Activated CD4-positive, CD25-positive, alpha-beta regulatory T cell treated with anti-CD3 and anti-CD28 coated beads, Interleukin-2, amount 50 U/mL, for 16 hours (primary cell): ENCODE measurements around the gene BRSK2.

Source experiments
- DNase-seq: peaks from one replicate; pipeline ENCODE4 v3.0.0-alpha.2; 2020; ENCODE audit warnings: low read depth, low spot score

The BRSK2 gene

DNA sequence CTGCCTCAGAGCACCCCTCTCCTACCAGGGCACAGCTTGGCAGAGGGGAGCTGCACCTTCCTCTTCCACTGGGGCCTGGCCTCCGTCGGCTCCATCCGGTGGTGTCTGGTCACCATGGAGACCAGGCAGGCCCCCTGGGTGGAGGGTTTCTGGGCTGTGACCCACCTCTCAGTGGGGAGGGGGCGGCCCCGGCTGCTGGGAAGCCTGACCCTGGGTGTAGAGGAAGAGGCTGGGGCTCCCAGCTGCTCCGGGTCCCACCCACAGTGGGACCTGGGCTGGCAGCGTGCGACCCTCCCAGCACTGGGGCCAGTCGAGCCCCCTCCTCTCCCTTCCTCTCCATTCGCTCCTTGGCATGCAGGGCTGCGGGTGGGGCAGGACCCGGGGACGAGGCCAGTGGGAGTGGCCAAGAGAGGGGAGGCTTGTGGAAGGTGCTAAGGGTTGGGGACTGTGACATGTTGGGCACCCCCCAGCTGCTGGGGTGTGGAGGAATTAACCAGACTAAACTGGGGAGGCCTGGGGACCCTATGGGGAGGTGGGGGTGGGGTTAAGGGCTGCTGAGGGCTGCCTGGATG lies 46.8 kb downstream of the BRSK2 start:
- no peak for DNase-seq

- DNase-seq, result no peak
These were observed 47.8 kb downstream of the BRSK2 start for GRCh38 chr11:1437500-1437899.

- DNase-seq, result no peak
These were observed 48.7 kb downstream of the BRSK2 start for GRCh38 chr11:1438261-1438966.

- DNase-seq, result no peak
These were observed 49.2 kb downstream of the BRSK2 start for GRCh38 chr11:1438967-1439330.

GRCh38 chr11:1439341-1439740 lies 49.6 kb downstream of the BRSK2 start:
- no peak for DNase-seq

- DNase-seq, result no peak
These were observed 50.3 kb downstream of the BRSK2 start for GRCh38 chr11:1440066-1440465.

DNA sequence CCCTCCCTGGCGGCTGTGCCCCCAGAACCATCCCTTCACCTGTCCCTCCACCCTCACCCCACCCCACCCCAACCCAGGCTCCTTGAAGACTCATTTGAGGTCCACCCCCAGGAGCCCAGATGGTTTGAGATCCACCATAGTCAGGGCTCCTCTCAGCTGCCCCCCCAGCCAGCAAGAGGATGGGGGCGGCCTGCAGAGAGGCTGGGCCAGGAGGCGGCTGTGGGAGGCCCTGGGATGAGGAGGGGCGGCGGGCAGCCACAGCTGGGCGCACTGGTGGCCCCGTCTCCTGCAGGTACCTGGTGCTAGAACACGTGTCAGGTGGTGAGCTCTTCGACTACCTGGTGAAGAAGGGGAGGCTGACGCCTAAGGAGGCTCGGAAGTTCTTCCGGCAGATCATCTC lies 50.8 kb downstream of the BRSK2 start:
- DNase-seq, result no peak

DNA sequence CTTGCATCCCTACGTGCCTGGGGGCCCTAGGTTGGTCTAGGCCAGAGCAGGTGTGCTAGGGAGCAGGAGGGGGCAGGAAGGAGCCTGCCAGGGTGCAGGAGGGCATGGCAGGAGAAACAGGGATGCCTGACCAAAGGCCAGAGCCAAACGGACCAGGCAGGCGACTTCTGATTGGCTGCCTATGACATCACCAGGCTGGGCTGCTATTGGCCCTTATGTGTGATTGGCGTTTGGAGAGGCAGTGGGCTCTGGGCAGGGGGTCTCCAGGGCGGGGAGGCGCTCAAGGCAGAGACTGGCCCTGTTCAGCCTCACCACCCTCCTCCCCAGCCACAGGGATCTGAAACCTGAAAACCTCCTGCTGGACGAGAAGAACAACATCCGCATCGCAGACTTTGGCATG lies 52.4 kb downstream of the BRSK2 start:
- no peak for DNase-seq

DNA sequence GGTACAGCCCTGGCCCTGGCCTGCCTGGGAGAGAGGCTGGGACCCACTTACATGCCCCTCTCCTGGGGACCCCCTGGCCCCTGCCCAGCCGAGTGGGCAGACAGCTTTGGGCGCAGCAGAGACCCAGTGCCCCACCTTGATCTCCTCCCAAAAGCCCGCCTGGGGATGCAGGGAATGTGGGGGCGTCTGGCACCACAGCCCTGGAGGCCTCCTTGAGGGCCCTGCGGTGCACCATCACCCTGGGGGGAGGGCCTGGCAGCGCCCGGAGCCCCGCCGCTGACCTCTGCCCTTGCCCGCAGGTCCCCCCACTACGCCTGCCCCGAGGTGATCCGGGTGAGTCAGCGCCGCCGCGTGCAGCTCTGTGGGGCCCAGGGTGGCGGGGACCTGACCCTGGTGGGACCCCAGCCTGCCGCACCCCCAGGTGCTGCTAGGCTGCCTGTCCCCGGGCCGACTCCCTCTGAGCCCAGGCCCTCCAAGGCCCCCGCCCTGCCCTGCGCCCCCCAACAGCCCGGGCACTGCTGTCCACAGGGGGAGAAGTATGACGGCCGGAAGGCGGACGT lies 53.2 kb downstream of the BRSK2 start:
- DNase-seq, result no peak

DNA sequence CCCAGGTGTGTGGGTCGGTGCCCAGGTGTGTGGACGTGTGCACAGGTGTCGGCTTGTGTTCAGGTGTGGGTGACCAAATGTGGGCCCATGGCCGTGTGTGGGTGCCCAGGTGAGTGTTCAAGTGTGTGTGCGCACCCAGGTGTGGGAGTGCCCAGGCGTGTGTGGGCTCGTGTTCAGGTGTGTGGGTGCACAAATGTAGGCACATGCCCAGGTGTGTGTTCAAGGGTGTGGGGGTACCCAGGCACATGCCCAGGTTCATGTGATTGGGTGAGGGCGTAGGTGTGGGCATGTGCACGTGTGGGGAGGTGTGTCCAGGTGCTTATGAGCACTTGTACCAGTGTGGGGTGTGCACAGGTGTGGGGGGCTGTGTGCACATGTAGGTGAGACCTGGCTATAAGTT lies 54.0 kb downstream of the BRSK2 start:
- DNase-seq, result no peak

DNA sequence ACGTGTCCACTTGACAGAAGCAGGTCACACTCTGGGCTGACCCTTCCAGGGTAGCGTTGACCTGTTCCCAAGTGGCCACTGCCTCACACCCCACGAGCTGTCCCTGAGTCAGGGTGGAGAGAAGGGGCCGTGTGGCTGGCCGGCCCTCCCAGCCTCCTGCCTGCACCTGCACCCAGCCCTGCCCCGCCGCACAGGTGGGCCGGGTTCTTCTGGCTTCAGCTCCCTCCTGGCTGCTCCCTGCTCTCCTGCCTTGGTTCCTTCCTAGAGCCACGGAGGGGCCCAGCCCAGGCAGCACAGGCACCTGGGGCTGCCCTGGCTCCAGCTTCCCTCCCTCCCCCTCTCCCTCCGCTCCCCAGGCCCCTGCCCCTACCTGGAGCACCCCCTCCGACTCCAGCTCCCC lies 54.6 kb downstream of the BRSK2 start:
- no peak for DNase-seq

- DNase-seq, result no peak
These were observed 55.2 kb downstream of the BRSK2 start for GRCh38 chr11:1444823-1445422.

DNA sequence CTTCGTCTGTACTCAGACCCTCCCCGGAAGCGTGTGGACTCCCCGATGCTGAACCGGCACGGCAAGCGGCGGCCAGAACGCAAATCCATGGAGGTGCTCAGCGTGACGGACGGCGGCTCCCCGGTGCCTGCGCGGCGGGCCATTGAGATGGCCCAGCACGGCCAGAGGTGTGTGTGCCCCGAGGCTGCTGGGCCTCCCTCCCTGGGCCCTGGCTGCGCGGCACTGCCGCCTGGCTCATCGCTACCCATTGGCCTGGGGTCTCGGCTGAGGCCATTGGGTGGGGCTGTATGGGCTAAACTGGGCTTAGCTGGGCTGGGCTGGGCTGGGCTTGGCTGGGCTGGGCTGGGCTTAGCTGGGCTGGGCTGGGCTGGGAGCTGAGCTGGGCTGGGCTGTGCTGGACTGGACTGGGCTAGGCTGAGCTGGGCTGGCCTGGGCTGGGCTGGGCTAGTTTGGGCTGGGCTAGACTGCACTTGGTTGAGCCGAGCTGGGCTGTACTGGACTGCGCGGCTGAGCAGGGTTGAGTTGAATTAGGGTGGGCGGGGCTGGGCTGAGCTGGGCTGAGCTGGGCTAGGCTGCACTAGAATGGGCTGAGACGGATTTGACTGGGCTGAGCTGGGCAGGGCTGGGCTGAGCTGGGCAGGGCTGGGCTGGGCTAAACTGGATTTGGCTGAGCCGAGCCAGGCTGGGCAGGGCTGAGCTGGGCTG lies 56.2 kb downstream of the BRSK2 start:
- DNase-seq, result no peak

- no peak for DNase-seq
These were observed 56.9 kb downstream of the BRSK2 start for GRCh38 chr11:1446623-1447022.

- no peak for DNase-seq
These were observed 58.4 kb downstream of the BRSK2 start for GRCh38 chr11:1447845-1448825.

DNA sequence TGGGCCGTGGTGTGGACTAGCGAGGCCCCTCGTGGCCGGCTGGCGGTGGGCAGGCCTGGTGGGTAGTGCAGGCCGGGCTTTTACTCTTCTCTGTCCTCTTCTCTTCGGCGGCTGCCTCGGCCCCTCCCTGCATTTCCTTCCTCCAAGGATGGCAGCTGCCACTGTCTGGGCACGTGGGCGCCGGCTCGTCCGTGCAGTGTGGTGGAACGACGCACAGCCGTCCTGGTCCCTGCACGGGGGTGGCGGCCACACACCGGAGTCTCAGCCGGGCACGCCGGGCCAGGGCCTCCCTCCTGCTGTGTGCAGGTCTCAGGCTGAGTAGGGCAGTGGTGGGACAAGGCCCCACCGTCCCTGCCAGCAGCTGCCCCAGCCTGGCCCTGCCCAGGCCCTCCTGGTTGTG lies 59.1 kb downstream of the BRSK2 start:
- DNase-seq, result no peak

- no peak for DNase-seq
These were observed 59.9 kb downstream of the BRSK2 start for GRCh38 chr11:1449490-1450243.

- DNase-seq, result no peak
These were observed 60.7 kb downstream of the BRSK2 start for GRCh38 chr11:1450344-1450875.

- no peak for DNase-seq
These were observed 61.4 kb downstream of the BRSK2 start for GRCh38 chr11:1450949-1451710.
